HG02938 (cell line): ENCODE measurements around the gene TM4SF18.

ENCODE experiments used
- ATAC-seq: cut with Tn5 transposase; IDR thresholded peaks from one replicate; pipeline ENCODE4 v1.9.1; 2021; ENCODE audit warnings: mild to moderate bottlenecking, moderate library complexity; ENCODE audit not compliant: unreplicated experiment

Gene TM4SF18

GRCh38 chr3:149291178-149291577, 42.3 kb downstream of the TM4SF18 start:
- no peak for ATAC-seq

GRCh38 chr3:149288655-149289054, 44.8 kb downstream of the TM4SF18 start:
- no peak for ATAC-seq

- no peak for ATAC-seq
These were observed 49.4 kb downstream of the TM4SF18 start for GRCh38 chr3:149284034-149284433.

GRCh38 chr3:149283401-149283800, 50.0 kb downstream of the TM4SF18 start:
- no peak for ATAC-seq

- no peak for ATAC-seq
These were observed 50.6 kb downstream of the TM4SF18 start for GRCh38 chr3:149282836-149283235.

- no peak for ATAC-seq
These were observed 51.1 kb downstream of the TM4SF18 start for GRCh38 chr3:149282322-149282721.

- no peak for ATAC-seq
These were observed 52.6 kb downstream of the TM4SF18 start for GRCh38 chr3:149280671-149281349.

GRCh38 chr3:149278911-149279310, 54.5 kb downstream of the TM4SF18 start:
- no peak for ATAC-seq

- peak; percentile 75 for ATAC-seq
These were observed 56.1 kb downstream of the TM4SF18 start for GRCh38 chr3:149277331-149277813.

- no peak for ATAC-seq
These were observed 56.8 kb downstream of the TM4SF18 start for GRCh38 chr3:149276619-149277018.

- no peak for ATAC-seq
These were observed 59.2 kb downstream of the TM4SF18 start for GRCh38 chr3:149274220-149274619.

GRCh38 chr3:149273096-149273751, 60.2 kb downstream of the TM4SF18 start:
- peak; percentile 78 for ATAC-seq

GRCh38 chr3:149271669-149272068, 61.8 kb downstream of the TM4SF18 start:
- no peak for ATAC-seq

- no peak for ATAC-seq
These were observed 63.3 kb downstream of the TM4SF18 start for GRCh38 chr3:149270180-149270579.

- no peak for ATAC-seq
These were observed 63.7 kb downstream of the TM4SF18 start for GRCh38 chr3:149269687-149270086.
